ENCODE results near the gene NRXN3.

NRXN3 gene

GRCh38 chr14:79652513-79653307 is 1482.5 kb downstream of the NRXN3 start:
- Histone ChIP-seq H3K27ac (no peak overlapping the region), H3K4me3 (no peak overlapping the region)
- no peak for TF ChIP-seq CTCF (IDR thresholded peaks at IDR 0.05)
- no peak for DNase-seq (ENCODE audit: low spot score)

- Histone ChIP-seq H3K27ac (no peak overlapping the region), H3K4me3 (no peak overlapping the region)
- no peak for TF ChIP-seq CTCF (IDR thresholded peaks at IDR 0.05)
- DNase-seq (ENCODE audit: low spot score), result no peak
Observed at GRCh38 chr14:79656056-79656455, 1485.9 kb downstream of the NRXN3 start.

GRCh38 chr14:79656496-79656895 is 1486.3 kb downstream of the NRXN3 start:
- no peak overlapping the region for H3K27ac ChIP-seq
- DNase-seq (ENCODE audit: low spot score), result no peak
- no peak overlapping the region for H3K4me3 ChIP-seq
- TF ChIP-seq CTCF (IDR thresholded peaks at IDR 0.05), result no peak

GRCh38 chr14:79658221-79658620 is 1488.0 kb downstream of the NRXN3 start:
- no peak for TF ChIP-seq CTCF (IDR thresholded peaks at IDR 0.05)
- Histone ChIP-seq H3K4me3 (no peak overlapping the region), H3K27ac (no peak overlapping the region)
- no peak for DNase-seq (ENCODE audit: low spot score)

GRCh38 chr14:79658769-79659168 is 1488.6 kb downstream of the NRXN3 start:
- no peak for DNase-seq (ENCODE audit: low spot score)
- Histone ChIP-seq H3K27ac (no peak overlapping the region), H3K4me3 (no peak overlapping the region)
- TF ChIP-seq CTCF (IDR thresholded peaks at IDR 0.05), result no peak

GRCh38 chr14:79660053-79660939 is 1490.1 kb downstream of the NRXN3 start:
- H3K27ac ChIP-seq, result no peak overlapping the region

More at GRCh38 chr14:79660053-79660939, 1490.1 kb downstream of the NRXN3 start:
- TF ChIP-seq CTCF (IDR thresholded peaks at IDR 0.05), result no peak
- no peak overlapping the region for H3K4me3 ChIP-seq
- no peak for DNase-seq (ENCODE audit: low spot score)

Data from coronary artery (tissue), 2 donors.